CD4-positive, alpha-beta T cell treated with Interleukin-17A for 4 hours (primary cell): Measurements from ENCODE around the gene CEP112.
"Not testable (repeated sequence)": the region's sequence is repeated elsewhere in the genome, so short reads cannot be mapped to it uniquely, and the experiment has no call there.

ENCODE experiments used
- DNase-seq: peaks from one replicate; pipeline ENCODE4 v3.0.0-alpha.2; 2020; ENCODE audit warnings: mixed read lengths

The CEP112 gene

GRCh38 chr17:65759532-65759931, 432.4 kb downstream of the CEP112 start:
- no peak for DNase-seq

- no peak for DNase-seq
Observed at GRCh38 chr17:65756760-65757159, 435.2 kb downstream of the CEP112 start.

DNA sequence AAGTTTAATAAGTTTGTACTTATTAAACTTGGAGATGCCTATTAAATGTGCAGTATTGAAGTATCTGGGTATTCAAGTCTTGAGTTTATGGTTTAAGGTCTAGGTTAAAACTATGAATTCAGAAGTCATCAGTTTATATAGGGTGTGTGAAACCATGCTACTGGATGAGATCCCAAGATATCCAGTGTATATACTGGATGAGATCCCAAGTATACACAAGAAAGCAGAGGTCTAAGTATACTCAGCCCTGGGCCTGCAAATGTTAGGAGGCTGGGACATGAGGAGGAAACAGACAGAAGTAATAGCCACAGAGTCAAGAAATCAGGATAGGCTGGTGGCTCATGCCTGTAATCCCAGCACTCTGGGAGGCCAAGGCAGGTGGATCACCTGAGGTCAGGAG, 436.1 kb downstream of the CEP112 start:
- no peak for DNase-seq

GRCh38 chr17:65754630-65755029, 437.3 kb downstream of the CEP112 start:
- no peak for DNase-seq

- DNase-seq, result no peak
Observed at GRCh38 chr17:65754081-65754480, 437.9 kb downstream of the CEP112 start.

GRCh38 chr17:65753348-65753747, 438.6 kb downstream of the CEP112 start:
- DNase-seq, result no peak

DNA sequence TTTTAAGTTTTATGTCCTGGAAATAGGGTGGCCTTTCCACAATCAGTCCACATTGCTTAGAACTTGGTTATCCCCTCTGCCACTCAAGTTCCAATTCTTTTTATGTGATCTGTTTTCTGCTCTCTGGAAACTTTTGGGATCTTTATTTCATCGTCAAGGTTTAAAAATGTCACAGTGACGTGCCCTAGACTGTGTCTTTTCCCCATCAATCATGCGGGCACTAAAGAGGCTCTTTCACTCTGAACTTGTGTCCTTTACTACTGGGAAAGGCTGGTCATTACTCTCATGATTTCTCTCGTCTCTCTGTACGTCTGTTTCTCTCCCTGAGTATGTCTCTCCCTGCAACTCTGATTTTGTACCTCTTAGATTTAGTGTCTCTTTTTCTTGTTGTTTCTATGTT, 440.7 kb downstream of the CEP112 start:
- DNase-seq, result no peak

- peak; percentile 73 for DNase-seq
Observed at GRCh38 chr17:65750631-65751115, 441.3 kb downstream of the CEP112 start.

GRCh38 chr17:65750166-65750565, 441.8 kb downstream of the CEP112 start:
- DNase-seq, result no peak

DNA sequence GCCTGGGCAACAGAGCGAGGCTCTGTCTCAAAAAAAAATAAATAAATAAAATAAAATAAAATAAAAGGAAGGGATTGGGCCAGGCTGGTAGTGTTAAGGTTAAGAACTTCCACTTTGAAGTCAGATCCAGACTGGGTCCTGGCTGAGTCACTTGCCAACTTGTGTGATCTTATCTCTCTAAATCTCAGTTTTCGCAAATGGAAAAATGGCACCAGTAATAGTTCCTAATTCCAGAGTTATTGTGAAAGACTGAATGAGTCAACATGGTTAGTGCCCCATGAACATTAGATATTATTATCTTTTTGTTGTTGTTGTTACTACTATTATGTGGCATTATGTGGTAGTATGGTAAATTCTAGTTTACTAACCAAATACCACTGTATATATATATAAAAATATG, 442.5 kb downstream of the CEP112 start:
- no peak for DNase-seq

DNA sequence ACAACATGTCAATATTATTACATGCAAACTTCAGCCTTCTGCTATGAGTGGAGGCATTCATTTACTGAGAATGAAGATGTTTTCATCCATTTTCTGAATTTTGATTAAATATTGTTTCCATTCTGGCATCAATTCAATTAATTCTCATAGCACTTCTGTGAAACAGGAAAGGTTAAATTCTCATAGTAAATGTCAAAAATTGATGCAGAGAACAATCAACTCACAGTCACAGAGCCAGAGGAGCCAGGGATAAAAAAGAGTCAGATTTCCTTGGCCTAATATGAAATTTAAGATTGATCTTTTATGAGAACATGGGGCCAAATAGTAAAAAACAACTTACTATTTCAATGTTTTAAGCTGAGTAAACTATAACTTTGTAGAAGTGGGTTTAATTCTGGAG, 446.7 kb downstream of the CEP112 start:
- no peak for DNase-seq

- no peak for DNase-seq
Observed at GRCh38 chr17:65743308-65743655, 448.7 kb downstream of the CEP112 start.

DNA sequence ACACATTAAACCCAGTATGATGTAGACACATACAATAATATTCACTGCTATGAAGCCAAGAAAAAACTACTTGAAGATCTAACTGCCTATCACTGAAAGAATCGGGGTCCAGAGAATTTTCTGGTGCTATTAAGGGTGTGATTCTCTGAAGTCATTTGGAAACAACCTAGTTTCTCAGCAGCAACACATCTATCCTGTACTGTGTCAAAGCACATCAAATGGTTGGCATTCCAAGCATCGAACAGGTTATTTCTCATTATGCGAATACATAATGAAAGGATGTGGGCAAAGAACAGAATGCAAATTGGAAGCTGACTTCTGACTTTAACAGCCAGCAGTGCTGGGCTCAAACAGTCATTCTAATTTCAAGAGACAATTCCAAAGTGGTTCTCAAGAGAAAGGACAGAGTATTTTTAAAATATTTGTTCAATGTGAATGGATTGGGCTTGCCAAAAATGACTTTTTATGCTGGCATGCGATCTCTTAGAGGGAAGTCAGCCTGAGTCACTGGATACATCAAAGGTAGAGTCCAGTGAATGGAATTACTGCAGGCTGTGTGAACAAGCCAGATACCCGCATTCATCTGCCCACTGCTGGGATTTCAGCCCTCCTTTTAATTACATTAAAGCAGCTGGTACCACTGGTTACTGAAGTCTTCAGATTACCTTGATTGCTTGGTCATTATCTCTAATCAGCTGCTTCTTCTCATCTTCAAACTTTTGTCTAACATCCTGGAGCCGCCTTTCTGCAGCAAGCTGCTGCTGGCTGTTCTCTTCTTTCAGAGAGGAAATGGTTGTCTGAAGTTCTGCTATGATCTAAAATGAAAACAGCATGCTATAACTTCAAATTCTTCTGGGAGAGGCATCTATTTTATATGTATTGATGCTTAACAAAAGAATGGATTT, 449.3 kb downstream of the CEP112 start:
- peak; percentile 24 for DNase-seq

DNA sequence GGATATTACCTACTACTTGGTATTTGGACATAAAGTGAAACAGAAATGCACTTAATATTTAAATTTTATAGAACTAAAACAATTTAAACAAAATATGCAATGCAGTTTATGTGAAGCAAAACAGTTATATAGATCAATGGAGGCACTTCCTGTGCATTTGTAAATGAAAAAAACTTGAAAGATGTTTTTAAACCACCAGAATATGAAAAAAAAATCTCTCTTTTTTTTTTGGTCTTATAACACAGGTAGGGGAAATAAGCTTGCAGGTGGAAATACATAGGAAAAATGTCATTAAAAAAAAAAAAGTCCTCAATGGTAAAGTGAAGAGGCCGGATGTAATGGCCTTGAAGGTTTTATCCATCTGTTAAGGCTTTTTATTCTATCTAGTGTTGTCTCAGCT, 450.2 kb downstream of the CEP112 start:
- no peak for DNase-seq

- no peak for DNase-seq
Observed at GRCh38 chr17:65739034-65739433, 452.9 kb downstream of the CEP112 start.

- DNase-seq, result no peak
Observed at GRCh38 chr17:65737451-65737850, 454.5 kb downstream of the CEP112 start.

DNA sequence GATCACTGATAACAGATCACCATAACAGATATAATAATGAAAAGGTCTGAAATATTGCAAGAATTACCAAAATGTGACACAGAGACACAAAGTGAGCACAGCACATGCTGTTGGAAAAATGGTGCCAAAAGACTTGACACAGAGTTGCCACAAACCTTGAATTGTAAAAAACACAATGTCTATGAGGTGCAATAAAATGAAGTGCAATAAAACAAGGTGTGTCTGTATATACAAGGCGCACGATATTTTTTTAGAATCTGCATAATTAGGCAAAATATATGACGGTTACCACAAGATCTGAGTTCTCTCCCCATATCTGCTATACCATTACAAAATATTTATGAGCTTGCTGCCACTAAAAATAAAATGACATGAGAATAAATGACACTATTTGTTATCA, 458.6 kb downstream of the CEP112 start:
- DNase-seq, result no peak

- not testable (repeated sequence) for DNase-seq
Observed at GRCh38 chr17:65732667-65733066, 459.3 kb downstream of the CEP112 start.

DNA sequence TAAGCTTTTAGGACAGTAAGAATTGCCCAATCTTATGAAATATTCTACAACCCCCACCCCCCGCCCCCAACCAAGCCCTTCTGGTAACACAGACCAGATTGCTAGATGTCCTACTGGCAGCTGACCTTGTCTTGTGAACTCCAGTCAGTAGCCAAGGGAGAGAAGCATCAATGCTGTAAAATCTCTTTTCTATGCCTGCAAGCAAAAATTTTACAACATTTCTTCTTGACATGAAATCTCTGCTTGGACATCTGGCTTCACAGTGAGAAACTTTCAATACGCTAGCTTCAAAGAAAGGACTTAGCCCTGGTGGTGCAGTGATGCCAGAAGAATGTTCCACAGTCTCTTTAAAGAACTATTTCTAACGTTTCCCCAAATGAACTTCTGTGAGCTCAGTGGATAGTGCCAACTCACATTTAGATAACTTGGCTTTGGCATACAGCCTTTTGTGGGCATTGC, 461.2 kb downstream of the CEP112 start:
- no peak for DNase-seq

- no peak for DNase-seq
Observed at GRCh38 chr17:65729207-65729606, 462.7 kb downstream of the CEP112 start.

DNA sequence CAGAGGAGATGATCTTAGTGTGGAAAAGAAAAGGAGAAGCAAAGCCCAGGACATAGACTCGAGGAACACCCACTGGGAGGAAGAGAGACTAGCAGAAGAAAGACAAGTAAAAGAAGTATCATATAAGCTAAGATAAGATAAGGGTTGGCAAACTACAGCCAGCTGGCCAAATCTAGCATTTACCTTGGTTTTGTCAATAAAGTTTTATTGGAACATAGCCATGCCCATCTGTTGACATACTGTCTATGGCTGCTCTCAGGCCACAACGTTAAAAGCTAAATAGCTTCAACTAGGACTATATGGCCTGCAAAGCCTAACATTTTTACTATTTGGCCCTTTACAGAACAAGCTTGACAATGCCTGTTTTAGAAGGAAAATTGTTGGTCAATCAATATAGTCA, 464.1 kb downstream of the CEP112 start:
- DNase-seq, result no peak

DNA sequence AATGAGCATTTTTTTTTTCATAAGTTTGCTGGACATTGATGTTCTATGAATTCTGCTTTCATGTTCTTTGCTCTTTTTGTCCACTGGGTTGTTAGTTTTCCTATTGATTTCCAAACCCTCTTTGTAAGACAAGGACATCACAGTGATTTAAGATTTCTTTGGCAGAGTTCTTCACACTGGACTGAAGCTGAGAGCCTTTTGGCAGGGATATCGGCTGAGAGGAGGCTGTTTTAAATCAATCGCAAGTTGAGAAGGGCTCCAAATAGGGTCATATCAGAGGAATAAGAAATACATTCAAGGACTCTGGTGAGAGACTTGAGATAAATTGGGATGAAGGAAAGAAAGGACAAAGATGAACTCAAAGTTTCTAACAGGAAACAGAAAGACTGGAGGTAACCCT, 464.7 kb downstream of the CEP112 start:
- DNase-seq, result no peak

DNA sequence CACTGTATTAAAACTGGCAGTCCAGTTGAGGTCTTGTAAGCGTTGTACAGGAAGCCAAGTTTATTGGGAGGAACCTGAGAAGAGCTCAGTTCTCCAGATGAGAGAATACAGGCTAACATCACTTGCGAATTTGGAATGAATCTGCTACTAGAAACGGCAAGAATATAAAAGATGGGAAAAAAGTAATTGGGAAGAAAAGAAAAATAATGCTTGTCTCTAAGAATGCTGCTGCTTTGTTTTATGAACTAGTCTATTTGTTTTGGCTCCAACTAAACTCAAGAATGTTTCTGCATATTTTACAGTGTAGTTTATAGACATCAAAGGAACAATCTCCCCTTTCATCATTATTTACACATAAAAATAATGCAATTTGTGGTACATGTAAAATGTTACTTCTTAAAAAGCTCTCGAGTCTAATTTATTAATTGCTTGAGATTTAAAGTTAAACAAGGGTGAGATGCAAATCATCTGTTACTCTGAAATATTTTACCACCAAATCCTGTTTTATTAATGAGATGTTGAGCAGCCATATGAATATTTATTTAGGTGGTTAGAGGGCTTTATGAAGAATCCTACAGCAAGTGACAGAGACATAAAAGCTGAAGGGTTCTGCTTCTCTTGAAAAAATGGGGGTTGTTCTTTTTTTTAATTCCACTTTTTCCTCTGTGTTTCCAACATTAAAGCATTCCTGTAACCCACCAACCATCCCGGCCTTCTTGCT, 468.3 kb downstream of the CEP112 start:
- no peak for DNase-seq

DNA sequence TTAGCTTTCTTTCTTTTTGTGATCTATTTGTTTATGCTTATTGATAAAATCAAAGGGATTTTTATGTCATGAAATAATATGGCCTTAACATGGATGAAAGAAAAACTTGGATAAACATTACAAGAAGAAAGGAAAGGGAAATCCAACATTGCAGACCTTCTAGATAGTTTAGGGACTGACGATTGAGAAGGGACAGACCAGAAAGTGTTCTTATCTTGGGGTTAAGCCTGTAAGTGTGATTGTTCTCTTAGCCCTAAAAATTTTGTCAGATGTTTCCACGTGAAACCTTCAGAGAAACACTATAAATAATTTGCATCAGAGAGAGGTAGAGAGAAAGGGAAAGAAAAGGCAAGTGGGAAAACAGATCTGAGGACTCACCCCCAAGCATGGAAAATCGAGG, 473.3 kb downstream of the CEP112 start:
- DNase-seq, result no peak
